Measurements from ENCODE around the gene XYLT1. TPM values are rescaled to one million over a fixed set of nuclear protein-coding genes. Genes with fewer than 3 reads are reported as not detected.

Gene XYLT1
- total RNA-seq, 1 experiment from 2014 or later = not detected

DNA sequence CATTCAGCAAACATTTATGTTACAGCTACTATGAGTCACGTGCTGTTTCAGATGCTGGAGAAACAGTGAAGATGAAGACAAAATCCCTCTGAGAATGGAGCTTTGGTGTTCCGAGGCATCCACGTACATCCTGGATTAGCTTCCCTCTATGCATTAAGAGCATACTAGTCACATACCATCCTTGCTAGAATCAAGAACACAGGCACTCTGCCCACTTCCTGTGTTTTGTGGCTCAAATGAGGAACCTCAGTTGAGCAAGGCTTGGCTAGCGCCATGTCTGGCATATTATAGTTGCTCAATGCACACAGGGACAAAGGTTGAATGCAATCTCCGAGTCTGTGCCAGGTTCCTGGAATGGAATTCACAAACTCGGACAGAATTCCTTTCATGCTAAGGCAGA, 297.5 kb downstream of the XYLT1 start:
- Histone ChIP-seq H3K27ac (ENCODE audit: low read length) (no peak overlapping the region), H3K36me3 (ENCODE audit: low read depth, low read length) (no peaks in the 10 kb centered on the region), H3K27me3 (ENCODE audit: low read length) (no peaks in the 10 kb centered on the region), H3K79me2 (ENCODE audit: low read length) (no peaks in the 10 kb centered on the region), H3K4me2 (ENCODE audit: low read length) (no peak overlapping the region), H3F3A (ENCODE audit: low read length, unreplicated experiment) (no peaks in the 10 kb centered on the region), H3K4me1 (ENCODE audit: insufficient read depth, low read length) (no peaks in the 10 kb centered on the region), H3K9ac (ENCODE audit: low read length) (no peak overlapping the region), H3K9me3 (ENCODE audit: low read length) (no peaks in the 10 kb centered on the region), H2AFZ (ENCODE audit: low read length) (no peak overlapping the region), H4K20me1 (ENCODE audit: low read length) (no peaks in the 10 kb centered on the region), H3K4me3 (ENCODE audit: low read length) (no peak overlapping the region), H3K9me2 (replicated peaks; ENCODE audit: low read length) (no peaks in the 10 kb centered on the region)
- ChIA-PET CTCF (no interaction called here), POLR2A (ENCODE audit: unreplicated experiment) (no interaction called here)
- DNase-seq = no peak
- no peak for ATAC-seq
- BruUV-seq (replicated peaks) = no TSS peak
- intact Hi-C loops (cut with micrococcal nuclease) = no loop called here
- TF ChIP-seq EZH2phosphoT487 (IDR thresholded peaks at IDR 0.05; ENCODE audit: borderline replicate concordance, low read length) (no peak), EZH2 (IDR thresholded peaks at IDR 0.05; ENCODE audit: low read length, unreplicated experiment) (no peak), CTCF (conservative IDR thresholded peaks at IDR 0.05; ENCODE audit: low read depth, low read length) (no peak)

GRCh38 chr16:17171250-17172143, 299.3 kb downstream of the XYLT1 start:
- no peak overlapping the region for H2AFZ ChIP-seq (ENCODE audit: low read length)
- H3K9ac ChIP-seq (ENCODE audit: low read length) = no peak overlapping the region
- H3K4me2 ChIP-seq (ENCODE audit: low read length) = no peak overlapping the region
- no peaks in the 10 kb centered on the region for H4K20me1 ChIP-seq (ENCODE audit: low read length)
- CTCF ChIA-PET = no interaction called here
- ATAC-seq (no peak), DNase-seq (no peak)
- H3K4me3 ChIP-seq (ENCODE audit: low read length) = no peak overlapping the region
- no peaks in the 10 kb centered on the region for H3K4me1 ChIP-seq (ENCODE audit: insufficient read depth, low read length)
- H3K27me3 ChIP-seq (ENCODE audit: low read length) = no peaks in the 10 kb centered on the region
- no peak overlapping the region for H3K27ac ChIP-seq (ENCODE audit: low read length)
- H3K9me3 ChIP-seq (ENCODE audit: low read length) = no peaks in the 10 kb centered on the region
- no TSS peak for BruUV-seq (replicated peaks)
- H3K36me3 ChIP-seq (ENCODE audit: low read depth, low read length) = no peaks in the 10 kb centered on the region
- H3F3A ChIP-seq (ENCODE audit: low read length, unreplicated experiment) = no peaks in the 10 kb centered on the region
- H3K9me2 ChIP-seq (replicated peaks; ENCODE audit: low read length) = no peaks in the 10 kb centered on the region
- TF ChIP-seq EZH2 (IDR thresholded peaks at IDR 0.05; ENCODE audit: low read length, unreplicated experiment) (no peak), CTCF (conservative IDR thresholded peaks at IDR 0.05; ENCODE audit: low read depth, low read length) (no peak), EZH2phosphoT487 (IDR thresholded peaks at IDR 0.05; ENCODE audit: borderline replicate concordance, low read length) (no peak)
- H3K79me2 ChIP-seq (ENCODE audit: low read length) = no peaks in the 10 kb centered on the region
- intact Hi-C loops (cut with micrococcal nuclease) = no loop called here
- POLR2A ChIA-PET (ENCODE audit: unreplicated experiment) = no interaction called here

GRCh38 chr16:17170435-17170834, 300.3 kb downstream of the XYLT1 start:
- no TSS peak for BruUV-seq (replicated peaks)
- Histone ChIP-seq H3K4me1 (ENCODE audit: insufficient read depth, low read length) (no peaks in the 10 kb centered on the region), H3K9me3 (ENCODE audit: low read length) (no peaks in the 10 kb centered on the region), H3K36me3 (ENCODE audit: low read depth, low read length) (no peaks in the 10 kb centered on the region), H3K4me3 (ENCODE audit: low read length) (no peak overlapping the region), H3K4me2 (ENCODE audit: low read length) (no peak overlapping the region), H2AFZ (ENCODE audit: low read length) (no peak overlapping the region), H3K9me2 (replicated peaks; ENCODE audit: low read length) (no peaks in the 10 kb centered on the region), H3F3A (ENCODE audit: low read length, unreplicated experiment) (no peaks in the 10 kb centered on the region), H4K20me1 (ENCODE audit: low read length) (no peaks in the 10 kb centered on the region), H3K27ac (ENCODE audit: low read length) (no peak overlapping the region), H3K9ac (ENCODE audit: low read length) (no peak overlapping the region), H3K27me3 (ENCODE audit: low read length) (no peaks in the 10 kb centered on the region), H3K79me2 (ENCODE audit: low read length) (no peaks in the 10 kb centered on the region)
- CTCF ChIA-PET = no interaction called here
- TF ChIP-seq EZH2phosphoT487 (IDR thresholded peaks at IDR 0.05; ENCODE audit: borderline replicate concordance, low read length) (no peak), CTCF (conservative IDR thresholded peaks at IDR 0.05; ENCODE audit: low read depth, low read length) (no peak), EZH2 (IDR thresholded peaks at IDR 0.05; ENCODE audit: low read length, unreplicated experiment) (no peak)
- ATAC-seq = no peak
- no peak for DNase-seq
- POLR2A ChIA-PET (ENCODE audit: unreplicated experiment) = no interaction called here
- intact Hi-C loops (cut with micrococcal nuclease) = no loop called here
